ENCODE measurements around the gene REC8. TPM values are rescaled to one million over a fixed set of nuclear protein-coding genes. Genes with fewer than 3 reads are reported as not detected.

The REC8 gene
- total RNA-seq, 1 experiment from 2014 or later: 58.0 TPM

DNA sequence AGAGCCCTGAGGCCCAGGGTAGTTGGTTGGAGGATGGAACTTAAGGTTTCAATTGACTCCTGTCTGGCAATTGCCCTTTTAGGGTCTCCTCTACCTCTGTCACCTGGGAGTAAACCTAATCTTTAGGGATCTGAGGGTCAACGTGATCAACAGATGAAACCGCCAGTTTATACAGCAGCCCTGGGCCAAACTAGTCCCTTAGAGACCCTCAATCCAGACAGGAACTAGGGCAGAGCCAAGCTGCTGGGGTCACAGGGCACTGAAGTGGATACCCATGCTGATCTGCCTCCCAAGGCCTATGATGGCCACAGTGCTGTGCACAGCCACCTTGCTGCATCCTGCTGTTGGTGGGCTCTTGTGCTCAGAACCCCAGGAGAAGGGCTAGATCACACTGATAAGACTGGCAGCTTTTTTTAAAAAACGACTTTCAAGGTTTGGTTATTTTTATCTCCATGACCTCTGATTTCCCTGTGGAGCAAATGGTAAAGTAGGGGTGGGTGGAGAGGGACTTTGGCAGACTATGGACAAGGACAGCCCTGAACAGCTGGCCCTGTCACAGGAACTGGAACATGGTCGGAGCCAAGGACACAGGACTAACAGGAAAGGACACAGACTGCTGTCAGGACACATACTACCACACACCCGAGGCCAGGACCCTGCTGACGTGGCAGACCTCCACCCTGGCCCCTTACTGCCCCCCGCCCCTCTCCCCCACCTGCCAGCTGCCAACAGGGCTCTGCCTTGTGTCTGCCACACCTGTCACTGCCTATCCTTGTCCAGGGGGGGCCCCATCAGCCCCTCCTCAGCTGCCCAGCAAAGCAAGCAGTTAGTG is 40.9 kb upstream of the REC8 start:
- peak overlapping the region in 2 of 3 experiments; percentile 31 to 48; a peak in 2 of 7 replicates for H3K27ac Mint-ChIP-seq
- TF ChIP-seq CTCF (conservative IDR thresholded peaks at IDR 0.05): no peak

More for the DNA sequence above, 40.9 kb upstream of the REC8 start:
- H4K5ac ChIP-seq (ENCODE audit: insufficient read length, low read depth, low read length): no peak overlapping the region
- Mint-ChIP-seq H3K4me3 (no peak overlapping the region), H3K4me1 (peaks cover 6 to 7% of the 10 kb centered on the region in 2 experiments; a peak in 3 of 4 replicates), H3K9me3 (0 out of 5 replicates have a peak, but pooled peaks cover 0 to 2% of the 10 kb centered on the region in 2 experiments), H3K27me3 (ENCODE audit: low read depth) (no peaks in the 10 kb centered on the region), H3K36me3 (ENCODE audit: insufficient read depth in 1 of 3, low read depth in 3 of 3) (no peaks in the 10 kb centered on the region; a peak in 1 of 7 replicates)
- H2BK120ac ChIP-seq (ENCODE audit: low read depth, low read length, poor library complexity, severe bottlenecking): no peak overlapping the region
- no peak overlapping the region for H3K4me2 ChIP-seq (ENCODE audit: insufficient read depth, insufficient read length, low read length)
- H4K8ac ChIP-seq (replicated peaks; ENCODE audit: insufficient read length, low read depth, low read length): no peak overlapping the region
- no peak overlapping the region for H2BK12ac ChIP-seq (ENCODE audit: insufficient read length, low read depth, low read length)
- no peak overlapping the region for H3T11ph ChIP-seq (ENCODE audit: low read length)
- no peak overlapping the region for H3K23ac ChIP-seq (ENCODE audit: insufficient read length, low read depth, low read length)
- H3K14ac ChIP-seq (ENCODE audit: insufficient read depth, low read length): no peak overlapping the region
- peaks cover 5% of the 10 kb centered on the region for H3K23me2 ChIP-seq (ENCODE audit: insufficient read length, low read depth, low read length, poor library complexity, severe bottlenecking)
- no CpG with 5 or more reads among the region's 7 CpGs for WGBS (ENCODE audit: extremely low coverage, insufficient read length, low lambda C conversion rate)
- no peaks in the 10 kb centered on the region for H3K27me3 ChIP-seq (ENCODE audit: insufficient read depth, low read length)
- no peak overlapping the region for H2BK5ac ChIP-seq (ENCODE audit: insufficient read length, low read length)
- no peaks in the 10 kb centered on the region for H3K9me3 ChIP-seq (ENCODE audit: control insufficient read depth, low read depth, low read length)
- no peak overlapping the region for H2BK15ac ChIP-seq (ENCODE audit: low read depth, low read length)
- H3K4ac ChIP-seq (ENCODE audit: low read depth, low read length): no peak overlapping the region
- H2AK5ac ChIP-seq (ENCODE audit: insufficient read length, low read length): no peak overlapping the region
- no peak overlapping the region for H2AFZ ChIP-seq (ENCODE audit: low read length)
- H3K18ac ChIP-seq (ENCODE audit: insufficient read length, low read depth, low read length): no peak overlapping the region
- H3K79me1 ChIP-seq (ENCODE audit: insufficient read depth, low read depth, low read length, poor library complexity, severe bottlenecking): no peaks in the 10 kb centered on the region
- H3K4me1 ChIP-seq (ENCODE audit: insufficient read depth, low read length): no peaks in the 10 kb centered on the region
- H3K27ac ChIP-seq (ENCODE audit: insufficient read length, low read depth, low read length): no peak overlapping the region
- H3K79me2 ChIP-seq (ENCODE audit: insufficient read depth, low read length): no peaks in the 10 kb centered on the region
- H3K9ac ChIP-seq (ENCODE audit: extremely low read depth, insufficient read length, low read length): no peak overlapping the region
- no peak for DNase-seq
- H4K91ac ChIP-seq (ENCODE audit: insufficient read length, low read depth, low read length): no peak overlapping the region
- H4K20me1 ChIP-seq (ENCODE audit: control insufficient read depth, insufficient read depth, insufficient read length): no peaks in the 10 kb centered on the region
- no peak overlapping the region for H2BK20ac ChIP-seq (ENCODE audit: low read depth, low read length, poor library complexity, severe bottlenecking)
- no peak overlapping the region for H3K56ac ChIP-seq (ENCODE audit: insufficient read length, low read depth, low read length)
